MM.1S (cell line): ENCODE measurements around the gene WDR36.
A peak's percentile ranks its signal among the peaks of the same experiment; 100 is the strongest.

Source experiments
- DNase-seq: peaks from one replicate; pipeline ENCODE4 v3.0.0-alpha.2; 2015
- H2AFZ ChIP-seq: fragments of 300-600 bp; sonication (generic); 2 replicates; pipeline ENCODE4 v1.6.0; 2016; ENCODE audit warnings: antibody characterized with exemption, low read length
- H3F3A ChIP-seq: fragments of 300-600 bp; sonication (generic); 2 replicates; pipeline ENCODE4 v1.6.1; 2016; ENCODE audit warnings: mild to moderate bottlenecking, antibody characterized with exemption, low read length, moderate library complexity, mixed read lengths; ENCODE audit not compliant: insufficient read depth
- H3K27ac ChIP-seq: fragments of 300-600 bp; sonication (generic); 2 replicates; pipeline ENCODE4 v1.5.1; 2016; ENCODE audit warnings: mild to moderate bottlenecking, low read length
- H3K27me3 ChIP-seq: fragments of 300-600 bp; sonication (generic); replicated peaks from 2 replicates; pipeline ENCODE4 v1.6.0; 2016; ENCODE audit warnings: low read length; ENCODE audit not compliant: insufficient read depth
- H3K36me3 ChIP-seq: fragments of 300-600 bp; sonication (generic); replicated peaks from 2 replicates; pipeline ENCODE4 v1.6.1; 2016; ENCODE audit warnings: mild to moderate bottlenecking, low read length, mixed read lengths; ENCODE audit not compliant: insufficient read depth
- H3K4me1 ChIP-seq: fragments of 300-600 bp; sonication (generic); 2 replicates; pipeline ENCODE4 v1.6.1; 2016; ENCODE audit warnings: low read length, mixed read lengths
- H3K4me2 ChIP-seq: fragments of 300-600 bp; sonication (generic); 2 replicates; pipeline ENCODE4 v1.6.0; 2016; ENCODE audit warnings: low read depth, low read length
- H3K4me3 ChIP-seq: fragments of 300-600 bp; sonication (generic); 2 replicates; pipeline ENCODE4 v1.5.1; 2016; ENCODE audit warnings: low read length, mixed read lengths
- H3K79me2 ChIP-seq: fragments of 300-600 bp; sonication (generic); 2 replicates; pipeline ENCODE4 v1.6.1; 2016; ENCODE audit warnings: mixed run types, low read length, mixed read lengths
- H3K9ac ChIP-seq: fragments of 300-600 bp; sonication (generic); 2 replicates; pipeline ENCODE4 v1.6.1; 2016; ENCODE audit warnings: low read length, mixed read lengths
- H3K9me2 ChIP-seq: fragments of 300-600 bp; sonication (generic); replicated peaks from 2 replicates; pipeline ENCODE4 v1.6.1; 2016; ENCODE audit warnings: mild to moderate bottlenecking, low read length, mixed read lengths; ENCODE audit not compliant: insufficient read depth
- H3K9me3 ChIP-seq: fragments of 300-600 bp; sonication (generic); replicated peaks from 2 replicates; pipeline ENCODE4 v1.6.1; 2016; ENCODE audit warnings: mild to moderate bottlenecking, low read length, mixed read lengths; ENCODE audit not compliant: insufficient read depth
- H4K20me1 ChIP-seq: fragments of 300-600 bp; sonication (generic); 2 replicates; pipeline ENCODE4 v1.6.1; 2016; ENCODE audit warnings: mild to moderate bottlenecking, low read length, moderate library complexity, mixed read lengths; ENCODE audit not compliant: insufficient read depth
- CTCF ChIP-seq: fragments of 300-600 bp; sonication (generic); IDR thresholded peaks from 2 replicates; pipeline ENCODE4 v1.5.1; 2016; ENCODE audit warnings: antibody characterized with exemption, low read length, mixed read lengths
- EZH2 ChIP-seq: fragments of 300-600 bp; sonication (generic); optimal IDR thresholded peaks from 2 replicates; pipeline ENCODE3; 2017; ENCODE audit warnings: low read depth, mild to moderate bottlenecking, antibody characterized with exemption, low read length, mixed read lengths
- EZH2phosphoT487 ChIP-seq: fragments of 300-600 bp; sonication (generic); IDR thresholded peaks from 2 replicates; pipeline ENCODE4 v1.6.1; 2018; ENCODE audit warnings: antibody characterized with exemption, low read length

Gene WDR36

GRCh38 chr5:111144352-111144930 lies 52.3 kb downstream of the WDR36 start:
- Histone ChIP-seq H3K9me3 (no peaks in the 10 kb centered on the region), H3K4me3 (no peak overlapping the region), H3K36me3 (no peaks in the 10 kb centered on the region), H2AFZ (no peak overlapping the region), H3K9me2 (no peaks in the 10 kb centered on the region), H3K27ac (no peak overlapping the region), H3K4me1 (peaks cover 10% of the 10 kb centered on the region), H3F3A (peaks cover 2% of the 10 kb centered on the region; the same call in 1 of the 2 replicates), H4K20me1 (no peaks in the 10 kb centered on the region), H3K9ac (no peak overlapping the region), H3K79me2 (no peaks in the 10 kb centered on the region), H3K4me2 (no peak overlapping the region), H3K27me3 (no peaks in the 10 kb centered on the region)
- no peak for DNase-seq
- TF ChIP-seq EZH2: no peak
- TF ChIP-seq EZH2phosphoT487: no peak
- no peak for TF ChIP-seq CTCF

GRCh38 chr5:111146053-111146452 lies 53.9 kb downstream of the WDR36 start:
- H3K9me2 ChIP-seq: no peaks in the 10 kb centered on the region
- H3K36me3 ChIP-seq: no peaks in the 10 kb centered on the region
- no peak overlapping the region for H3K4me3 ChIP-seq
- TF ChIP-seq CTCF (no peak), EZH2 (no peak), EZH2phosphoT487 (no peak)
- no peaks in the 10 kb centered on the region for H3K27me3 ChIP-seq
- peaks cover 10% of the 10 kb centered on the region for H3K4me1 ChIP-seq
- no peak overlapping the region for H3K9ac ChIP-seq
- H3K27ac ChIP-seq: no peak overlapping the region
- no peaks in the 10 kb centered on the region for H3K79me2 ChIP-seq
- peaks cover 2% of the 10 kb centered on the region; the same call in 1 of the 2 replicates for H3F3A ChIP-seq
- H3K4me2 ChIP-seq: no peak overlapping the region
- H4K20me1 ChIP-seq: no peaks in the 10 kb centered on the region
- peak; percentile 33 for DNase-seq
- H3K9me3 ChIP-seq: no peaks in the 10 kb centered on the region
- H2AFZ ChIP-seq: no peak overlapping the region

- Histone ChIP-seq H3K9ac (no peak overlapping the region), H2AFZ (no peak overlapping the region), H3K9me2 (no peaks in the 10 kb centered on the region), H3K4me3 (no peak overlapping the region), H3K27me3 (no peaks in the 10 kb centered on the region), H3K9me3 (no peaks in the 10 kb centered on the region), H3K4me2 (no peak overlapping the region), H3K4me1 (peaks cover 10% of the 10 kb centered on the region), H4K20me1 (no peaks in the 10 kb centered on the region), H3K36me3 (no peaks in the 10 kb centered on the region), H3K27ac (no peak overlapping the region), H3K79me2 (no peaks in the 10 kb centered on the region), H3F3A (peaks cover 2% of the 10 kb centered on the region; the same call in 1 of the 2 replicates)
- TF ChIP-seq EZH2: no peak
- no peak for DNase-seq
These were observed 55.4 kb downstream of the WDR36 start for GRCh38 chr5:111147502-111147901.

GRCh38 chr5:111151998-111152397 lies 59.9 kb downstream of the WDR36 start:
- no peak overlapping the region for H3K9ac ChIP-seq
- TF ChIP-seq EZH2phosphoT487: no peak
- TF ChIP-seq CTCF: no peak
- TF ChIP-seq EZH2: no peak
- H3K4me1 ChIP-seq: no peaks in the 10 kb centered on the region

More at GRCh38 chr5:111151998-111152397, 59.9 kb downstream of the WDR36 start:
- Histone ChIP-seq H2AFZ (no peak overlapping the region), H3K4me3 (no peak overlapping the region), H4K20me1 (no peaks in the 10 kb centered on the region), H3K27me3 (no peaks in the 10 kb centered on the region), H3K9me3 (no peaks in the 10 kb centered on the region), H3F3A (no peaks in the 10 kb centered on the region), H3K27ac (no peak overlapping the region), H3K79me2 (no peaks in the 10 kb centered on the region), H3K36me3 (no peaks in the 10 kb centered on the region), H3K4me2 (no peak overlapping the region), H3K9me2 (no peaks in the 10 kb centered on the region)
- no peak for DNase-seq
